ENCODE measurements around the gene ZNF768.

GRCh38 chr16:30488764-30489605 lies 37.4 kb downstream of the ZNF768 start:
- TF ChIP-seq POLR2A (IDR thresholded peaks at IDR 0.05; ENCODE audit: borderline replicate concordance, extremely low read depth, insufficient read depth, insufficient read length) (no peak), SP1 (IDR thresholded peaks at IDR 0.05; ENCODE audit: low read depth) (no peak), CTCF (IDR thresholded peaks at IDR 0.05 in 2 of 3, conservative IDR thresholded peaks at IDR 0.05 in 1 of 3; ENCODE audit: borderline replicate concordance in 1 of 3, insufficient read depth in 1 of 3, low read depth in 2 of 3, low read length in 2 of 3) (no peak), ZNF274 (IDR thresholded peaks at IDR 0.05; ENCODE audit: low read depth, low read length) (no peak), POLR2AphosphoS5 (IDR thresholded peaks at IDR 0.05; ENCODE audit: low read depth, low read length) (no peak), EZH2phosphoT487 (IDR thresholded peaks at IDR 0.05; ENCODE audit: borderline replicate concordance) (no peak), CEBPB (IDR thresholded peaks at IDR 0.05; ENCODE audit: low read depth) (no peak), EZH2 (IDR thresholded peaks at IDR 0.05) (no peak), ZFX (IDR thresholded peaks at IDR 0.05) (no peak), EGR1 (IDR thresholded peaks at IDR 0.05; ENCODE audit: low read depth) (no peak), JUND (IDR thresholded peaks at IDR 0.05) (no peak), RAD21 (IDR thresholded peaks at IDR 0.05; ENCODE audit: low read depth) (no peak)
- TF ChIP-seq, protein P1, sequence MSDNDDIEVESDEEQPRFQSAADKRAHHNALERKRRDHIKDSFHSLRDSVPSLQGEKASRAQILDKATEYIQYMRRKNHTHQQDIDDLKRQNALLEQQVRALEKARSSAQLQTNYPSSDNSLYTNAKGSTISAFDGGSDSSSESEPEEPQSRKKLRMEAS (IDR thresholded peaks at IDR 0.05): no peak
